Pancreas (tissue), 10 donors: ENCODE data around the gene NFKBIL1. TPM values are rescaled to one million over a fixed set of nuclear protein-coding genes. Genes with fewer than 3 reads are reported as not detected.
"Not testable (repeated sequence)": the region's sequence is repeated elsewhere in the genome, so short reads cannot be mapped to it uniquely, and the experiment has no call there.

Experiments used
- ATAC-seq, 4 donors: fragments of 200-7000 bp; cut with Tn5 transposase; one replicate each; pipeline versions ENCODE4 v1.8.0 to v1.9.1; 2020; ENCODE audit warnings: mild to moderate bottlenecking in 4 of 4, moderate library complexity in 4 of 4
- DNase-seq, 6 donors: peaks; one replicate each; pipeline ENCODE4 v3.0.0-alpha.2; 2020
- FAIRE-seq: peaks from 2 replicates; lab custom pipeline; 2012; peaks lifted over from hg19 to GRCh38; lab: Jason Lieb, UNC
- H3K27ac ChIP-seq, 4 donors: fragments of 200-600 bp; sonication (generic); 1 replicate in 3 of 4; 2 replicates in 1 of 4; pipeline versions ENCODE4 v1.5.0 to v1.8.0; 2020
- H3K27me3 ChIP-seq, 4 donors: fragments of 200-600 bp; one replicate each; pipeline ENCODE4 v1.8.0; 2021
- H3K36me3 ChIP-seq, 3 donors: fragments of 200-600 bp; sonication (generic) in 1 of 3; one replicate each; pipeline versions ENCODE4 v1.5.0 to v1.8.0; 2020 to 2021
- H3K4me1 ChIP-seq, 3 donors: fragments of 200-600 bp; one replicate each; pipeline ENCODE4 v1.8.0; 2021
- H3K4me3 ChIP-seq, 4 donors: fragments of 200-600 bp; sonication (generic) in 2 of 4; one replicate each; pipeline versions ENCODE4 v1.5.0 to v1.8.0; 2020 to 2021
- H3K9me3 ChIP-seq, 4 donors: fragments of 200-600 bp; one replicate each; pipeline ENCODE4 v1.8.0; 2021
- CTCF ChIP-seq, 4 donors: fragments of 200-600 bp; sonication (generic) in 3 of 4; IDR thresholded peaks; one replicate each; pipeline versions ENCODE4 v1.5.0 to v1.8.0; 2021; ENCODE audit warnings: antibody characterized with exemption in 4 of 4
- WGBS, 2 donors: extraction: QIAGEN DNeasy Blood & Tissue Kit; methylation state at CpG; one replicate each; pipeline ENCODE4 v1.1.7; 2013; 5-methylcytosine and 5-hydroxymethylcytosine counted together
- intact Hi-C, 3 donors: fragments of 100-400 bp; cut with DNase I; formaldehyde crosslinking; loops; one replicate each; pipeline versions ENCODE4 v1.11.1 to v1.14.2; 2022
- polyA plus RNA-seq, 2 donors: library from polyadenylated mRNA; stranded (reverse); fragments of 200-250 nt; gene quantifications; one replicate each; pipeline ENCODE4 v1.2.3, GENCODE V29; 2013
- total RNA-seq, 6 donors: library from RNA; stranded (reverse); fragmentation: NEBNext Ultra II Directional in 4 of 6; extraction: Animal tissue kit (Norgen Biotek cat#: 25700) in 4 of 6; gene quantifications; one replicate each; pipeline versions ENCODE4 v1.2.1 to v1.2.4, GENCODE V29; 2021 to 2023
- donor health status: healthy with polysubstance abuse.
- donor health status: DM: no; HTN: no; CAD: no; lungs with moderate emphysema.
- donor health status: DM: no; HTN: no; CAD: no.
- donor health status: control.
- donor health status: control.
- donor health status: Bipolar disorder and iron deficiency.
- donor health status: DM: yes; HTN: yes; CAD: no.
- donor health status: DM: no; HTN: no; CAD: no.
- donor health status: DM: no; HTN: no; CAD: no.
- donor health status: DM: yes; HTN: yes; CAD: no.

NFKBIL1 gene
- total and polyA plus RNA-seq, 8 donors = 12.1 to 46.0 (median 21.5) TPM

DNA sequence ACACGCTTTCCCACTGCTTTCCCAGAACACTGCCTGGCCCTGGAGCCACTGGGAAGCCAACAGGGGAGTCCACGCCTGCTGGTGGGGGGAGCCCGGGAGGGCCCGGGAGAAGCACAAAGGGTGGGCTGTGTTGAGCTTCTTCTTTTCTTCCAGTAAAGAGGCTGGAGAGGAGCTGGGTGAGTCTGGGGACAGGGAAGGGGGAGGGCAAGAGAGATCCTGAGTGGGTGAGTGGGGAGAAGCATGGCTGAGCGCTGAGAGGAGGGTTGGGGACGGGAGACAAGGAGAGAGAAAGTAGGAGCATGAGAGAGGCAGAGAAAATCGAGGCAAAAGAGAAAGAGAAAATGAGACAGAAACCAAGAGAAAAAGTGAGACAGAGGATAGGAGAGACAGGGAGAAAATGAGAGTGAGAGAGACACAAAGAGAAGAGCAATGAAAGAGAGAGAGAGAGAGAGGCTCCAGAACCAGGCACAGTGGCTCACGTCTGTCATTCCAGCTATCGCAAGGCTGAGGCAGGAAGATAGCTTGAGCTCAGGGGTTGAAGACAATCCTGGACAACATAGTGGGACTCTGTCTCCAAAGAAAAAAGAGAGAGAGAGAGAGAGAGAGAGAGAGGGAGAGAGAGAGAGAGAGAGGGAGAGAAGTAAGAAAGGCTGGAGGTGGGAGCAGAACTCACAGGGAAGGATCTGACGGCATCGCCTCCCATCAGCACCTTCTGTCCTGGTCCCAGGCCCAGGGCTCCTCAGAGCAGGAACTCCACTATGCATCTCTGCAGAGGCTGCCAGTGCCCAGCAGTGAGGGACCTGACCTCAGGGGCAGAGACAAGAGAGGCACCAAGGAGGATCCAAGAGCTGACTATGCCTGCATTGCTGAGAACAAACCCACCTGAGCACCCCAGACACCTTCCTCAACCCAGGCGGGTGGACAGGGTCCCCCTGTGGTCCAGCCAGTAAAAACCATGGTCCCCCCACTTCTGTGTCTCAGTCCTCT, 40.7 kb downstream of the NFKBIL1 start:
- Histone ChIP-seq H3K4me1 (no peaks in the 10 kb centered on the region), H3K36me3 (no peaks in the 10 kb centered on the region), H3K27ac (peak overlapping the region in 1 of 4 donors; percentile 11), H3K27me3 (no peaks in the 10 kb centered on the region), H3K4me3 (peak overlapping the region in 1 of 4 donors; percentile 14), H3K9me3 (no peaks in the 10 kb centered on the region)
- intact Hi-C loops = no loop called here
- DNase-seq (no peak), FAIRE-seq (no peak), ATAC-seq (no peak)
- WGBS, 2 donors = 59 to 60% methylated on average over 12 of the region's 12 CpGs
- TF ChIP-seq CTCF (IDR thresholded peaks at IDR 0.05) = no peak

GRCh38 chr6:31588871-31589650, 41.7 kb downstream of the NFKBIL1 start:
- no peaks in the 10 kb centered on the region for H3K36me3 ChIP-seq
- WGBS, 2 donors = 44 to 46% methylated on average over 9 of the region's 9 CpGs

GRCh38 chr6:31590691-31591090, 43.3 kb downstream of the NFKBIL1 start:
- H3K27ac ChIP-seq, H3K4me3 ChIP-seq, intact Hi-C loops, DNase-seq, FAIRE-seq, H3K36me3 ChIP-seq, H3K27me3 ChIP-seq, ATAC-seq, H3K9me3 ChIP-seq, H3K4me1 ChIP-seq: not testable (repeated sequence)
- WGBS, 2 donors = 67 to 68% methylated on average over 5 of the region's 5 CpGs

More at GRCh38 chr6:31588871-31589650, 41.7 kb downstream of the NFKBIL1 start:
- Histone ChIP-seq H3K27ac (no peak overlapping the region), H3K27me3 (no peaks in the 10 kb centered on the region), H3K4me3 (no peak overlapping the region), H3K4me1 (no peaks in the 10 kb centered on the region), H3K9me3 (no peaks in the 10 kb centered on the region)
- FAIRE-seq (no peak), ATAC-seq (no peak), DNase-seq (no peak)
- TF ChIP-seq CTCF (IDR thresholded peaks at IDR 0.05) = no peak
- intact Hi-C loops = no loop called here

DNA sequence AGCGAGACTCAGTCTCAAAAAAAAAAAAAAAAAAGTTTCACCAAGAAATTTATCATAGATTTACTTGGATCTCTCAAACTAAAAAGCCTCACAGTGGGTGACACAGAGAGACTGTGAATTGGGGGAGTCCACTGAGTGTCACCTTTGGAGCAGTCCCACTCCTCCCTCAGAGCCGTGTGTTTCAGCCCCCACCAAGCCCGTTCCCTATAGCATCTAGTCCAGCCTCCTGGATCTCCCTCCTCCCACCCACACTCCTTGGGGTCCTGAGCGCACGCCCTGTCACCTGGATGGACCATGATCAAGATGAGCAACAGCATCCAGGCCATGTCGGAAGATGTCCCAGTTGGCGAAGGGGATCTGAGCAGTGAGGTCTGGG, 45.0 kb downstream of the NFKBIL1 start:
- FAIRE-seq = no peak
- no peaks in the 10 kb centered on the region for H3K36me3 ChIP-seq
- H3K9me3 ChIP-seq = no peaks in the 10 kb centered on the region
- no peaks in the 10 kb centered on the region for H3K27me3 ChIP-seq
- WGBS, 2 donors = 85 to 87% methylated on average over 7 of the region's 7 CpGs
- no peak for ATAC-seq
- H3K4me3 ChIP-seq = no peak overlapping the region
- no peaks in the 10 kb centered on the region for H3K4me1 ChIP-seq
- H3K27ac ChIP-seq = no peak overlapping the region
- no peak for DNase-seq
- intact Hi-C loops = no loop called here
- TF ChIP-seq CTCF (IDR thresholded peaks at IDR 0.05) = no peak

DNA sequence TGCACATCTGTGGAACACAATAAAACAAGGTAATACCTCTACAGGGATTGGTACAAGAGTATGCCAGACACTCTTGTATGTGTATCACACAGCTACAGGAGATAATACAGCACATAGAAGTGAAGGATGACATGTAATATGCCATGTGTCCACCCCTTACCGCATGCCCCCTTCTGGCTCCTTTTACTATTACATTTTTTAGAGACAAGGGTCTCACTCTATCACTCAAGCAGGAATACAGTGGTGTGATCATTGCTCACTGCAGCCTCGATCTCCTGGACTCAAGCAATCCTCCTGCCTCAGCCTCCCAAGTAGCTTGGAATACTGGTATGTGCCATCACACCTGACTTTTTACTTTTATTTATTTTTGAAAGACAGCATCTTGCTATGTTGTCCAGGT, 49.6 kb downstream of the NFKBIL1 start:
- ATAC-seq (peak in 2 of 4 donors; percentile 44 to 52), FAIRE-seq (no peak), DNase-seq (no peak)
- intact Hi-C loops = loop anchor here in 2 of 3 donors (5.0 kb wide), 1 partner anchor 50 kb away; the partner anchor contains the start of genes ATP6V1G2 (in 2 of the 2) and NFKBIL1 (in 2 of the 2)
- no peak overlapping the region for H3K4me3 ChIP-seq
- TF ChIP-seq CTCF (IDR thresholded peaks at IDR 0.05) = no peak
- no peaks in the 10 kb centered on the region for H3K4me1 ChIP-seq
- H3K27me3 ChIP-seq = no peaks in the 10 kb centered on the region
- 15 to 31% methylated on average over 2 of the region's 2 CpGs for WGBS, 2 donors
- H3K27ac ChIP-seq = no peak overlapping the region
- H3K9me3 ChIP-seq = no peaks in the 10 kb centered on the region
- H3K36me3 ChIP-seq = no peaks in the 10 kb centered on the region
